Muscle of arm (tissue), 12 donors: ENCODE measurements around the gene NKX1-2. TPM values are rescaled to one million over a fixed set of nuclear protein-coding genes. Genes with fewer than 3 reads are reported as not detected.
"Not testable (repeated sequence)": the region's sequence is repeated elsewhere in the genome, so short reads cannot be mapped to it uniquely, and the experiment has no call there.

Experiments used
- DNase-seq: peaks from one replicate; pipeline ENCODE4 v3.0.0-alpha.2; 2013
- polyA plus RNA-seq, 12 donors: library from polyadenylated mRNA; unstranded; fragments of 120-200 nt; gene quantifications; one replicate each; pipeline ENCODE4 v1.2.1, GENCODE V29; 2013; ENCODE audit not compliant: insufficient read length in 12 of 12

Gene NKX1-2
- polyA plus RNA-seq, 12 donors: not detected

GRCh38 chr10:124451276-124451675 is 1.4 kb upstream of the NKX1-2 start:
- no peak for DNase-seq

GRCh38 chr10:124450783-124451057 is 885 bp upstream of the NKX1-2 start:
- DNase-seq: no peak

GRCh38 chr10:124449170-124450011 is 444 bp downstream of the NKX1-2 start:
- DNase-seq: no peak

GRCh38 chr10:124448696-124449169 is 1.1 kb downstream of the NKX1-2 start:
- no peak for DNase-seq

- DNase-seq: no peak
Measured at GRCh38 chr10:124447751-124448466, 1.9 kb downstream of the NKX1-2 start.

- no peak for DNase-seq
Measured at GRCh38 chr10:124446830-124447750, 2.7 kb downstream of the NKX1-2 start.

GRCh38 chr10:124441694-124442093 is 8.1 kb downstream of the NKX1-2 start:
- DNase-seq: not testable (repeated sequence)

GRCh38 chr10:124436191-124436638 is 13.6 kb downstream of the NKX1-2 start:
- no peak for DNase-seq

GRCh38 chr10:124435683-124436082 is 14.2 kb downstream of the NKX1-2 start:
- not testable (repeated sequence) for DNase-seq

- no peak for DNase-seq
Measured at GRCh38 chr10:124433461-124433860, 16.4 kb downstream of the NKX1-2 start.

GRCh38 chr10:124430077-124430476 is 19.8 kb downstream of the NKX1-2 start:
- DNase-seq: no peak

- no peak for DNase-seq
Measured at GRCh38 chr10:124429576-124429975, 20.3 kb downstream of the NKX1-2 start.

- DNase-seq: no peak
Measured at GRCh38 chr10:124428207-124428777, 21.5 kb downstream of the NKX1-2 start.

GRCh38 chr10:124425227-124425962 is 24.4 kb downstream of the NKX1-2 start:
- no peak for DNase-seq

GRCh38 chr10:124423813-124424212 is 26.0 kb downstream of the NKX1-2 start:
- DNase-seq: no peak

GRCh38 chr10:124422742-124423141 is 27.1 kb downstream of the NKX1-2 start:
- DNase-seq: no peak

- DNase-seq: no peak
Measured at GRCh38 chr10:124420254-124420653, 29.6 kb downstream of the NKX1-2 start.

- DNase-seq: no peak
Measured at GRCh38 chr10:124419635-124420034, 30.2 kb downstream of the NKX1-2 start.

GRCh38 chr10:124418726-124419501 is 30.9 kb downstream of the NKX1-2 start, which contains the start of gene OAT:
Gene OAT, minus strand, starts transcription at chr10:124418923. Its CDS starts 6,752 bp downstream, at chr10:124412171.
- peak; percentile 97 for DNase-seq
